Heart right ventricle (tissue), 16 donors: ENCODE measurements around the gene COPS3. TPM values are rescaled to one million over a fixed set of nuclear protein-coding genes. Genes with fewer than 3 reads are reported as not detected.

Source experiments
- ATAC-seq, 8 donors: fragments of 200-7000 bp; cut with Tn5 transposase; one replicate each; pipeline ENCODE4 v1.9.1; 2020; ENCODE audit warnings: mild to moderate bottlenecking in 8 of 8, moderate library complexity in 8 of 8, moderate number of reproducible peaks in 1 of 8
- DNase-seq, 2 donors: peaks; one replicate each; pipeline ENCODE4 v3.0.0-alpha.2; 2020
- H3K27ac ChIP-seq, 10 donors: fragments of 200-600 bp; sonication (generic) in 2 of 10; one replicate each; pipeline versions ENCODE4 v1.5.0 to v1.8.0; 2020 to 2022; ENCODE audit warnings: mild to moderate bottlenecking in 3 of 10
- H3K27me3 ChIP-seq, 7 donors: fragments of 200-600 bp; one replicate each; pipeline ENCODE4 v1.8.0; 2021 to 2022; ENCODE audit warnings: mild to moderate bottlenecking in 2 of 7
- H3K36me3 ChIP-seq, 9 donors: fragments of 200-600 bp; sonication (generic) in 1 of 9; one replicate each; pipeline versions ENCODE4 v1.5.0 to v1.8.0; 2020 to 2022; ENCODE audit warnings: mild to moderate bottlenecking in 2 of 9
- H3K4me1 ChIP-seq, 9 donors: fragments of 200-600 bp; sonication (generic) in 1 of 9; one replicate each; pipeline versions ENCODE4 v1.5.0 to v1.8.0; 2020 to 2022; ENCODE audit warnings: mild to moderate bottlenecking in 4 of 9
- H3K4me3 ChIP-seq, 10 donors: fragments of 200-600 bp; sonication (generic) in 2 of 10; one replicate each; pipeline versions ENCODE4 v1.5.0 to v1.8.0; 2020 to 2022; ENCODE audit warnings: mild to moderate bottlenecking in 7 of 10, moderate library complexity in 2 of 10
- H3K9me3 ChIP-seq, 11 donors: fragments of 200-600 bp in 10 of 11; sonication (generic) in 2 of 11; one replicate each; pipeline versions ENCODE4 v1.5.0 to v1.8.0; 2013 to 2022; ENCODE audit warnings: mild to moderate bottlenecking in 2 of 11, control low read depth in 1 of 11, moderate library complexity in 1 of 11
- CTCF ChIP-seq, 9 donors: fragments of 200-600 bp; sonication (generic) in 2 of 9; IDR thresholded peaks; one replicate each; pipeline versions ENCODE4 v1.5.0 to v1.8.0; 2021 to 2022; ENCODE audit warnings: antibody characterized with exemption in 9 of 9, mild to moderate bottlenecking in 5 of 9, moderate library complexity in 1 of 9
- WGBS, 2 donors: extraction: QIAGEN DNeasy Blood & Tissue Kit; methylation state at CpG; one replicate each; pipeline ENCODE4 v1.1.7; 2013; ENCODE audit warnings: inconsistent platforms in 1 of 2; 5-methylcytosine and 5-hydroxymethylcytosine counted together
- intact Hi-C, 10 donors: fragments of 100-400 bp; cut with DNase I; formaldehyde crosslinking; loops; one replicate each; pipeline versions ENCODE4 v1.11.1 to v1.14.2; 2022
- long read RNA-seq, 3 donors: library from polyadenylated mRNA; unstranded; transcript quantifications; one replicate each; pipeline ENCODE4 v2.0.0, GENCODE V29; 2020 to 2021
- polyA plus RNA-seq, 2 donors: library from polyadenylated mRNA; stranded (reverse); fragments of 200-250 nt; gene quantifications; one replicate each; pipeline ENCODE4 v1.2.3, GENCODE V29; 2013
- total RNA-seq, 10 donors: library from RNA; stranded (reverse); fragmentation: NEBNext Ultra II Directional in 3 of 10; extraction: Animal tissue kit (Norgen Biotek cat#: 25700) in 3 of 10; gene quantifications; one replicate each; pipeline versions ENCODE4 v1.2.1 to v1.2.4, GENCODE V29; 2021 to 2023
- donor health status: Arrhythmogenic right ventricular cardiomyopathy.
- donor health status: ischemic (EF 13 %, LVEDD 7.1; RV severe dilation, severe dysfunction).
- donor health status: healthy with polysubstance abuse.
- donor health status: DM: no; HTN: yes; CAD: no.
- donor health status: DM: no; HTN: no; CAD: no.
- donor health status: ischemic (EF 25% LVEDD 6.9; RV normal size, moderate dysfunction).
- donor health status: ischemic (EF 25% LVEDD 5.7; RV mildly dilated, moderate dysfunction).
- donor health status: healthy.
- donor health status: DM: yes; HTN: yes; CAD: no.
- donor health status: Ischemic cardiomyopathy.
- donor health status: ischemic (EF 35%, LVEDD 5.7; RV mildly dilated, moderate dysfunction).
- donor health status: nonischemic (EF 11% LVEDD 7.7; RV severe dilation, severe dysfunction).
- donor health status: DM: yes; HTN: yes; CAD: no.
- donor health status: PGD.
- donor health status: ischemic (EF 29% LVEDD 5.4; RV normal size, mild dysfunction).
- donor health status: nonischemic (EF 23%, LVEDD 6.1; RV moderate dilation, normal function).

Gene COPS3
- 10 to 100 TPM; 63.8 to 84.4 (median 71.1) TPM for total RNA-seq
- polyA plus RNA-seq: 10 to 100 TPM; 23.4 to 84.6 TPM
- long read RNA-seq, donor 1, transcript COPS3-201 (12 exons, 1,641 nt): major isoform, 68 of 81 reads
- long read RNA-seq, donor 1, partial matches to known transcripts: 2 of 81 reads
- long read RNA-seq, donor 1, other reads (novel, unspliced or antisense): 11 of 81 reads
- long read RNA-seq, donor 2, transcript COPS3-201 (12 exons, 1,641 nt): major isoform, 77 of 96 reads
- long read RNA-seq, donor 2, partial matches to known transcripts: 4 of 96 reads
- long read RNA-seq, donor 2, other reads (novel, unspliced or antisense): 15 of 96 reads
- long read RNA-seq, donor 3, transcript COPS3-201 (12 exons, 1,641 nt): major isoform, 235 of 299 reads
- long read RNA-seq, donor 3, partial matches to known transcripts: 10 of 299 reads
- long read RNA-seq, donor 3, other reads (novel, unspliced or antisense): 53 of 299 reads

- intact Hi-C loops: loop anchor here in 2 of 10 donors (2.0 to 5.0 kb wide), 2 partner anchors 44 to 128 kb away; partner anchors contain the start of gene FLCN (in 1 of the 2)
- ATAC-seq (peak; percentile 96 to 98 (median 97)), DNase-seq (peak; percentile 99)
- peaks cover 0 to 8% (median 0%) of the 10 kb centered on the region in 9 donors for H3K36me3 ChIP-seq
- peaks cover 0 to 47% (median 33%) of the 10 kb centered on the region in 9 donors for H3K4me1 ChIP-seq
- 0 to 1% methylated on average over 79 to 80 of the region's 80 CpGs for WGBS, 2 donors
- H3K27ac ChIP-seq: peak within 1 kb of the TSS; percentile 95 to 100 (median 98)
- TF ChIP-seq CTCF (IDR thresholded peaks at IDR 0.05): no peak
- no peaks in the 10 kb centered on the region for H3K9me3 ChIP-seq
- H3K27me3 ChIP-seq: no peaks in the 10 kb centered on the region
- H3K4me3 ChIP-seq: peak within 1 kb of the TSS; percentile 85 to 100 (median 94)
These were observed at the start of gene COPS3 for GRCh38 chr17:17280613-17281549. Gene COPS3 (minus strand): TSS chr17:17281246. CDS start chr17:17281186, 60 bp downstream.

- Histone ChIP-seq H3K27me3 (no peaks in the 10 kb centered on the region), H3K36me3 (peaks cover 0 to 6% (median 0%) of the 10 kb centered on the region in 9 donors), H3K27ac (no peak overlapping the region), H3K4me3 (no peak overlapping the region), H3K9me3 (no peaks in the 10 kb centered on the region), H3K4me1 (no peaks in the 10 kb centered on the region)
- 88 to 90% methylated on average over 8 of the region's 8 CpGs for WGBS, 2 donors
- DNase-seq: no peak
- no peak for TF ChIP-seq CTCF (IDR thresholded peaks at IDR 0.05)
- intact Hi-C loops: no loop called here
- no peak for ATAC-seq
These were observed 47.2 kb upstream of the COPS3 start for GRCh38 chr17:17328251-17328650.

- Histone ChIP-seq H3K27ac (no peak overlapping the region), H3K36me3 (peaks cover 0 to 6% (median 0%) of the 10 kb centered on the region in 9 donors), H3K9me3 (no peaks in the 10 kb centered on the region), H3K4me3 (no peak overlapping the region), H3K27me3 (no peaks in the 10 kb centered on the region), H3K4me1 (no peaks in the 10 kb centered on the region)
- 91 to 94% methylated on average over 13 of the region's 13 CpGs for WGBS, 2 donors
- no peak for TF ChIP-seq CTCF (IDR thresholded peaks at IDR 0.05)
- no peak for DNase-seq
- intact Hi-C loops: no loop called here
- no peak for ATAC-seq
These were observed 45.3 kb upstream of the COPS3 start for GRCh38 chr17:17326275-17326875.

- Histone ChIP-seq H3K27me3 (no peaks in the 10 kb centered on the region), H3K36me3 (peaks cover 0 to 6% (median 0%) of the 10 kb centered on the region in 9 donors), H3K9me3 (no peaks in the 10 kb centered on the region), H3K27ac (no peak overlapping the region), H3K4me1 (no peaks in the 10 kb centered on the region), H3K4me3 (no peak overlapping the region)
- WGBS, 2 donors: 86 to 93% methylated on average over 9 of the region's 9 CpGs
- no peak for DNase-seq
- no peak for TF ChIP-seq CTCF (IDR thresholded peaks at IDR 0.05)
- no peak for ATAC-seq
- intact Hi-C loops: no loop called here
These were observed 44.8 kb upstream of the COPS3 start for GRCh38 chr17:17325816-17326215.
